SU-DHL-6 (cell line): ENCODE measurements around the gene CISD1.

Experiments used
- CTCF ChIP-seq: fragments of 200-600 bp; sonication (generic); IDR thresholded peaks from one replicate; pipeline ENCODE4 v1.5.1; 2017; ENCODE audit warnings: antibody characterized with exemption, mild to moderate bottlenecking, low read length, moderate library complexity; ENCODE audit not compliant: insufficient read depth, poor library complexity, severe bottlenecking
- EZH2phosphoT487 ChIP-seq: fragments of 200-600 bp; sonication (generic), shearing (Covaris generic); conservative IDR thresholded peaks from 2 replicates; pipeline ENCODE4 v1.6.1; 2018; ENCODE audit warnings: mild to moderate bottlenecking, antibody characterized with exemption, low read length, moderate library complexity, mixed read lengths

DNA sequence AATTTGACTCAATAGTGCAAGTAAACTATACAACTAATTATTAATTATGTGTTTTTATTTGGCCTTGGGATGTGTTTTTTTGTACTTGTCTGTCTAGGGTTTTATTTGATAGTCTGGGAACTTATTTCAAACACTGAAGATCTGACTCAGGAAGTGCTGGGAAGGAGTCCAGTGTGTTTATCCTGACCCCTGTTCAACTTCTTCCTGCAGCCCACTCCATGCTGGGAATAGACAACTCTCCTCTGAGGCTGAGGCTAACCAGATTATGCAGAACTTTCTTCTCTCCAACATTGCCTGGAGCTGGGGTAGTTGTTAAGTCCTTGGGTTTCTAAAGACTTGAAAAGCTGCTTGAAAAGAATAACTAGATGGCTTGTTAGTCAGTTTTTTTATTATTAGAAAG, 6.9 kb downstream of the CISD1 start:
- TF ChIP-seq CTCF = no peak
- TF ChIP-seq EZH2phosphoT487 = no peak
